ENCODE measurements around the gene CA5A.

DNA sequence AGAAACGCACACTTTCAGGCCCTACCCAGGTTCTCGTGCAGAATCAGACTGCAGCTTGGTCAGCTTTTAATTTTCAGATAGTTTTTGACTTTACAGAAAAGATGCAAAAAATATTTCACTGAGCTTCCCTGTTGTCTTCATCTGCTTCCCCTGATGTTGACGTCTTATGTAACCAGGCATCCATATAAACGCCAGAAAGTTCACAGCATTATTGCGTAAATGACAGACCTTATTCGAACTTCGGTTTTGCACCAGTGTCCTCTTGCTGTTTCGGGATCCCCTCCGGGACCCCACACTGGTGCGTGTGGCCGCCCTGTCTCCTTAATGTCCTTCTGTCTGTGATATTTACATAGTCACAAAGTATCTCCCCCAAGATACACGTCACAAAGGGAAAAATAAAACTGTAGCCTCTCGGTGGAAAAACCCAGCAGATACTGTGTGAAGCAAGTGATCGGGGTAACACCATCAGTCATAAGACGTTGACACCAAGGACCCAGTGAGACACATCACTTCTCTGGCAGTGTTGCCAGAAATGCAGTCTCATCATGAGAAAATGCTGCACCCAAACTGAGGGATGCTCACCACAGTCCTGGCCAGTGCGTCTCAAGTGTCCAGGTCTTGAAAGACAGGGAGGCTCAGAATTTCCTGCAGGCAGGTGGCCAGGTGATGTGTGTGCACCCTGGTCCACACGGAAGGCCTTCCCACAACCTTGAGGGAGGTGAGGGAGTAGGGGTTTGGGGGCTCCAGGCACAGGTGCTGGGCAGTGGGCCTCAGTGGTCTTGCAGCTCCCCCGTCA lies 19.2 kb upstream of the CA5A start:
- TF ChIP-seq POLR2A (IDR thresholded peaks at IDR 0.05; ENCODE audit: low read depth, low read length) (no peak), POLR2AphosphoS5 (IDR thresholded peaks at IDR 0.05; ENCODE audit: low read depth, low read length) (no peak), TAF1 (IDR thresholded peaks at IDR 0.05; ENCODE audit: borderline replicate concordance, low read depth, low read length) (no peak)
